Fibroblast of lung (primary cell): ENCODE measurements around the gene SCUBE3. TPM values are rescaled to one million over a fixed set of nuclear protein-coding genes. Genes with fewer than 3 reads are reported as not detected.

Experiments used
- DNase-seq, 2 donors: peaks; one replicate each; pipeline versions ENCODE4 v3.0.0 to v3.0.0-alpha.2; 2010; ENCODE audit warnings: low read depth in 2 of 2
- H2AFZ ChIP-seq: 2 replicates; pipeline ENCODE4 v1.5.1; 2012; ENCODE audit warnings: low read length, control low read depth, inconsistent platforms
- H3K27ac ChIP-seq: 2 replicates; pipeline ENCODE4 v1.5.1; 2011; ENCODE audit warnings: low read length, control low read depth; ENCODE audit not compliant: insufficient read depth
- H3K27me3 ChIP-seq: 2 replicates; pipeline ENCODE4 v1.5.1; 2011; ENCODE audit warnings: mild to moderate bottlenecking, low read length; ENCODE audit not compliant: control insufficient read depth, insufficient read depth
- H3K36me3 ChIP-seq: 2 replicates; pipeline ENCODE4 v1.5.1; 2011; ENCODE audit warnings: low read length; ENCODE audit not compliant: control insufficient read depth, insufficient read depth
- H3K4me1 ChIP-seq: 2 replicates; pipeline ENCODE4 v1.5.1; 2011; ENCODE audit warnings: low read length; ENCODE audit not compliant: control insufficient read depth, insufficient read depth; ENCODE audit errors: extremely low read depth
- H3K4me2 ChIP-seq: 2 replicates; pipeline ENCODE4 v1.5.1; 2011; ENCODE audit warnings: low read length, control low read depth; ENCODE audit not compliant: insufficient read depth; ENCODE audit errors: extremely low read depth
- H3K4me3 ChIP-seq, 4 experiments: fragments of 200-600 bp in 1 of 4; sonication (generic) in 1 of 4; replicated peaks in 1 of 4; 2 replicates each; pipeline ENCODE4 v1.5.1; 2011 to 2016; ENCODE audit warnings: low read length in 4 of 4, low read depth in 3 of 4, mild to moderate bottlenecking in 3 of 4, control low read depth in 2 of 4, inconsistent platforms in 1 of 4, mixed read lengths in 1 of 4; ENCODE audit not compliant: insufficient read depth in 1 of 4; ENCODE audit errors: control extremely low read depth in 1 of 4
- H3K79me2 ChIP-seq: 2 replicates; pipeline ENCODE4 v1.5.1; 2012; ENCODE audit warnings: mild to moderate bottlenecking, low read length, inconsistent platforms; ENCODE audit not compliant: control insufficient read depth, insufficient read depth
- H3K9ac ChIP-seq: 2 replicates; pipeline ENCODE4 v1.5.1; 2011; ENCODE audit warnings: mild to moderate bottlenecking, low read length, control low read depth; ENCODE audit not compliant: insufficient read depth
- H3K9me3 ChIP-seq: 2 replicates; pipeline ENCODE4 v1.5.1; 2012; ENCODE audit warnings: low read depth, low read length; ENCODE audit not compliant: control insufficient read depth, insufficient read depth
- H4K20me1 ChIP-seq: 2 replicates; pipeline ENCODE4 v1.5.1; 2011; ENCODE audit warnings: low read length; ENCODE audit not compliant: control insufficient read depth, insufficient read depth; ENCODE audit errors: extremely low read depth
- EZH2 ChIP-seq: IDR thresholded peaks from 2 replicates; pipeline ENCODE4 v1.5.1; 2012; ENCODE audit warnings: low read length, control low read depth, mild to moderate bottlenecking; ENCODE audit errors: missing control alignments
- polyA plus RNA-seq, 2 donors: library from polyadenylated mRNA; depleted of rRNA in 1 of 2; stranded (reverse) in 1 of 2; unstranded in 1 of 2; fragments of >200 nt; gene quantifications; 2 replicates each; pipeline ENCODE4 v1.2.1, GENCODE V29; 2011 to 2012; ENCODE audit warnings: missing spikeins in 1 of 2
- total RNA-seq: library from RNA; depleted of rRNA; stranded (reverse); fragments of >200 nt; gene quantifications from 2 replicates; pipeline ENCODE4 v1.2.1, GENCODE V29; 2014
- TF ChIP-seq, protein P1 (sequence below), 2 donors: IDR thresholded peaks in 1 of 2; conservative IDR thresholded peaks in 1 of 2; 1 replicate in 1 of 2; 2 replicates in 1 of 2; pipeline ENCODE4 v1.5.1; 2011 to 2012; ENCODE audit warnings: low read length in 2 of 2, control low read depth in 1 of 2, inconsistent platforms in 1 of 2, low read depth in 1 of 2, mild to moderate bottlenecking in 1 of 2

SCUBE3 gene
- total and polyA plus RNA-seq, 2 donors (not counting 1 experiment from before 2014, with no cell fraction given), result under 0.01 to 1.2 TPM

DNA sequence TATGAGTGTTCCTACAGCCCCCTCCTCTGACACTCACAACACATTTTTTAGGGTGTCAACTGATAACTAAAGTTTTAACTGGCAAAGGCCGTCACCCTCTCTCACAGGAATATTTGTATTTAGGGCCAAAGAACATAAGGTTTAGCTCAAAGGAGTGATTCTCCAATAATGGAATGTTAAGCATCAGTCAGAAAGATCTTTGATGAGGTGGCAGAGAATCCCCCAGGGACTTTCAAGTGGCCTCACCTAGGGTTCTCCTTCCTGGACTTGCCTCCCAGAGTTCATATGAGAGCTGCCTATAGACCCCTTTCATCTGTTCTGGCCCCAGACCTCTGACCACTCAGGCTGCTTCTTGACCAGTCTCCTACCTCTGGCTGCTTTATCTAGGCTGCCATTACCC is 7.4 kb upstream of the SCUBE3 start:
- H3K4me1 ChIP-seq, result no peaks in the 10 kb centered on the region
- H3K79me2 ChIP-seq, result no peaks in the 10 kb centered on the region
- H3K4me3 ChIP-seq, result no peak overlapping the region
- no peak for TF ChIP-seq EZH2
- TF ChIP-seq, protein P1, sequence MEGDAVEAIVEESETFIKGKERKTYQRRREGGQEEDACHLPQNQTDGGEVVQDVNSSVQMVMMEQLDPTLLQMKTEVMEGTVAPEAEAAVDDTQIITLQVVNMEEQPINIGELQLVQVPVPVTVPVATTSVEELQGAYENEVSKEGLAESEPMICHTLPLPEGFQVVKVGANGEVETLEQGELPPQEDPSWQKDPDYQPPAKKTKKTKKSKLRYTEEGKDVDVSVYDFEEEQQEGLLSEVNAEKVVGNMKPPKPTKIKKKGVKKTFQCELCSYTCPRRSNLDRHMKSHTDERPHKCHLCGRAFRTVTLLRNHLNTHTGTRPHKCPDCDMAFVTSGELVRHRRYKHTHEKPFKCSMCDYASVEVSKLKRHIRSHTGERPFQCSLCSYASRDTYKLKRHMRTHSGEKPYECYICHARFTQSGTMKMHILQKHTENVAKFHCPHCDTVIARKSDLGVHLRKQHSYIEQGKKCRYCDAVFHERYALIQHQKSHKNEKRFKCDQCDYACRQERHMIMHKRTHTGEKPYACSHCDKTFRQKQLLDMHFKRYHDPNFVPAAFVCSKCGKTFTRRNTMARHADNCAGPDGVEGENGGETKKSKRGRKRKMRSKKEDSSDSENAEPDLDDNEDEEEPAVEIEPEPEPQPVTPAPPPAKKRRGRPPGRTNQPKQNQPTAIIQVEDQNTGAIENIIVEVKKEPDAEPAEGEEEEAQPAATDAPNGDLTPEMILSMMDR (conservative IDR thresholded peaks at IDR 0.05 in 1 of 2, IDR thresholded peaks at IDR 0.05 in 1 of 2; ENCODE audit: low read depth in 1 of 2, low read length in 2 of 2), result no peak
- no peak overlapping the region for H3K4me2 ChIP-seq
- H4K20me1 ChIP-seq, result no peaks in the 10 kb centered on the region
- H3K36me3 ChIP-seq, result no peaks in the 10 kb centered on the region
- no peak for DNase-seq
- no peak overlapping the region for H3K27ac ChIP-seq
- H3K9ac ChIP-seq, result no peak overlapping the region
- H3K9me3 ChIP-seq, result no peaks in the 10 kb centered on the region
- H3K27me3 ChIP-seq, result peaks cover 30% of the 10 kb centered on the region
- no peak overlapping the region for H2AFZ ChIP-seq

DNA sequence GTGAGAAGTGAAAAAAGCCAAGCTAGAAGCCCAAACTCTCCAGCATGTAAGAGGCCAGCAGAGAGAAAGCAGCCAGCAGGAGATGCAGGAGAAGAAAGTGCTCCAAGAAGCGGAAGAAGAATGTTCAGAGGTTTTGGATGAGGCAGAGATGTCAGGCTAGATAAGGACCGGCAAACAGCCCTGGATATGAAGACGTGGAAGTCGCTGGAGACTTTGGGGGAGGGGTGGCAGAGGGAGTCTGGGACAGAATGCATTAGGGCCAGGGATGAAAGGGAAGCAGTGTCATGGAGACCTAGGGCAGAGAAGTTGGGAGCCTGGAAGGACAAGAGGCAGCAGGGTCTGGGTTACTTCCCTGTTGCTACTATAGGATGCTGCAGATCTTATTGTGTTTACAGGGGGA is 5.3 kb upstream of the SCUBE3 start:
- Histone ChIP-seq H3K27me3 (peaks cover 44% of the 10 kb centered on the region), H3K9ac (no peak overlapping the region), H3K36me3 (no peaks in the 10 kb centered on the region), H3K4me2 (no peak overlapping the region), H4K20me1 (no peaks in the 10 kb centered on the region), H3K4me3 (no peak overlapping the region), H3K79me2 (no peaks in the 10 kb centered on the region), H3K27ac (no peak overlapping the region), H2AFZ (no peak overlapping the region), H3K4me1 (no peaks in the 10 kb centered on the region), H3K9me3 (no peaks in the 10 kb centered on the region)
- DNase-seq, result no peak
- no peak for TF ChIP-seq EZH2
- TF ChIP-seq, protein P1 (conservative IDR thresholded peaks at IDR 0.05 in 1 of 2, IDR thresholded peaks at IDR 0.05 in 1 of 2; ENCODE audit: low read depth in 1 of 2, low read length in 2 of 2), result no peak

- Histone ChIP-seq H3K9ac (no peak overlapping the region), H3K36me3 (no peaks in the 10 kb centered on the region), H3K9me3 (no peaks in the 10 kb centered on the region), H3K4me2 (no peak overlapping the region), H3K27ac (no peak overlapping the region), H2AFZ (no peak overlapping the region), H3K4me3 (no peak overlapping the region), H3K27me3 (peaks cover 44% of the 10 kb centered on the region), H4K20me1 (no peaks in the 10 kb centered on the region), H3K79me2 (no peaks in the 10 kb centered on the region), H3K4me1 (no peaks in the 10 kb centered on the region)
- DNase-seq, result no peak
- TF ChIP-seq EZH2, result no peak
- TF ChIP-seq, protein P1 (conservative IDR thresholded peaks at IDR 0.05 in 1 of 2, IDR thresholded peaks at IDR 0.05 in 1 of 2; ENCODE audit: low read depth in 1 of 2, low read length in 2 of 2), result no peak
Measured at GRCh38 chr6:35209081-35209480, 4.7 kb upstream of the SCUBE3 start.
